Right forelimb (tissue), 1 donor: ENCODE data around the gene ACTR5.

ENCODE experiments used
- DNase-seq: peaks from one replicate; pipeline ENCODE4 v3.0.0-alpha.2; 2018

The ACTR5 gene

DNA sequence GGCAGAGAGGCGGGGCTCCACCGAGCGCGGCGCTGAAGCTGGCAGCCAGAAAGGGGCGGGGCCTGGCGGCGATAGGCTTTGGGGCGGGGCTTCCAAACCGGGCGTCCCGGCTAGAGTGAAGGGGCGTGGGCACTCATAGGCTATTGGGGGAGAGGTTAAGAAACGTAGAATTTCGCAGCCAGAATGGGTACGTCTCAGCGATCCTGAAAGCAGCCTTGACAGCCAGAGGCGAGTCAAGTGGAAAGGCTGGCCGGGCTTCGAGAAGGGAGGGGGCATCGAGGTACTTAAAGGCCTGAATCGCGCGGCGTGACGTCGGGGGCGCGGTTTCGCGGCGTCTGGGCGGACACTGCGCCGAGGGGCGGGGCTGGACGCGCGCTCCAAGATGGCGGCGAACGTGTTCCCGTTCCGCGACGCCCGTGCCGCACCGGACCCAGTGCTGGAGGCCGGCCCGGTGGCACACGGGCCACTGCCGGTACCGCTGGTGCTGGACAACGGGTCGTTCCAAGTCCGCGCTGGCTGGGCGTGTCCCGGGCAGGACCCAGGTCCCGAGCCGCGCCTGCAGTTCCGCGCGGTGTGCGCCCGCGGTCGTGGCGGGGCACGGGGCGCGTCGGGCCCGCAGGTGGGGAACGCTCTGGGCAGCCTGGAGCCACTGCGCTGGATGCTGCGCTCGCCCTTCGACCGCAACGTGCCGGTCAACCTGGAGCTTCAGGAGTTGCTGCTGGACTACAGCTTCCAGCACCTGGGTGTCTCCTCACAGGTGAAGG is at the start of gene ACTR5:
Gene ACTR5 (plus strand): TSS at position 364 of the 764 bp plus-strand sequence. CDS start 19 bp downstream, at position 383.
- DNase-seq, result peak; percentile 97

DNA sequence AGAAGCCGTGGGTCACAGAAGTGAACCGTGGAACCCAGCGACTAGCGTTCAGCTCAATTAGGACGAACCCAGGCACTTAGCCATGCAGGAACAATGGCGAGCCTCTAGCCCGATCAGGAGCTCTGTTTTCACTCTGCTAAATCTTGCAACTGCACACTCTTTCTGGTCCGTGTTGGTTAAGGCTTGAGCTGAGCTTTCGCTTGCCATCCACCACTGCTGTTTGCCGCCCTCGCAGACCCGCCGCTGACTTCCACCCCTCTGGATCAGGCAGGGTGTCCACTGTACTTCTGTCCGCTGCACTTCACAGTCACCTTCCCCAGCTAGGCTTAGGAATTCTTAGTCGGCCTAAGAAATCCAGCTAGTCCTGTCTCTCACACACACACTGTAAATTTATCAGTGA is 49.7 kb upstream of the ACTR5 start:
- DNase-seq, result no peak

DNA sequence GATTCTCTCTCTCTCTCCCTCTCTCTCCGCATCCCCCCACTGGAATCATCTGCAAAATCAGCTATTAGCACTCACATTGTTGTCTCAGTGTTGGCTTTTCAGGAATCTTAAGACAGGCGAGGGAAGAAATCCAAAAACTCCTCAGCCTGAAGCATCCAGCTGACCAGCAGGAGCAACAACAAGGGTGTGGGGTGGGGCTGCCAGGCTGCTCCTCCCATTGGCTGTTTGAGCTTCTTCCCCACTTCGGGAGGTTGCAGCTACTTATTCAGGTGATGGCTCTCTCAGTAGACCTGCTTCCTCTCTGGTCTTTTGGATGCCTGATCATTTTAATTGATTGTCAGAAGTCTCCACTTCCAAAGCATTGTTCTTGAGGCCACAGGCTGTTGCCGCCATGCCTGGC is 48.1 kb upstream of the ACTR5 start:
- no peak for DNase-seq

DNA sequence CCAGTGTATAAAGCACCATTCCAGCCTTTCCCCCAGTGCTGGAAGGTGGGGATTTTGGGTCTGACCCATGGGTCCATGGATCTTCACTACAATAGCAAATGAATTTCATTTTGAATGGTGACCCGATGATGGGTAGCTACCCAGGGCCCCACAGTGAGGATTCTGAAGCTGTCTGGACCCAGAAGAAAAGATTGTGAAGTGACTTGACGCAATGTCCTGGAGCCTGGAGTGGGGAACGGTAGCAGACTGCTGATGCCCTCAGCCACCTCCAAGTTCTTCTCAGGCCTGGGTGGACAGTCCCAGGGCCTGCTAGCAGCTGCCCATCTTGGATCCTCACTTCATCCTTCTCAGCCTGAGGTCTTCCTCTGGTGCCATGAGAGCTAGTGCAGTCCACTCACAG is 47.3 kb upstream of the ACTR5 start:
- no peak for DNase-seq

DNA sequence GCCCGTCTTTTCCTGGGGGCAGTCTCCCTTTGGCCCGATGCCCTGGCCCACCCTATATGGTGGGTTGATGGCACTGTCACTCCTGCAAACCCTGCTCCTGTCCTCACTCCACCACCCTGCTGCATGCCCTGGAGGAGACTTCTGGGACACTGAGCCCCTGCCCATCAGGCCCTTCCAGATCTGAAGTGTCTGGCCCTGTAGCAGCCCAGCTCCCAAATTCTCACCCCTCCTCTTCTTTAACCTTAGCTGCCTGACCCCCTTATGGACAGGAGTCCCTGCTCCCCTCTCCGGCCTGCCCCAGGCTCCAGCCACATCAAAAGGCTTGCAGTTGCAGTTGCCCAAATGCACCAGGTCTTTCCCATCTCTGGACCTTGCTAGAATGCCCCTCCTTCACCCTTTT is 44.7 kb upstream of the ACTR5 start:
- DNase-seq, result no peak

DNA sequence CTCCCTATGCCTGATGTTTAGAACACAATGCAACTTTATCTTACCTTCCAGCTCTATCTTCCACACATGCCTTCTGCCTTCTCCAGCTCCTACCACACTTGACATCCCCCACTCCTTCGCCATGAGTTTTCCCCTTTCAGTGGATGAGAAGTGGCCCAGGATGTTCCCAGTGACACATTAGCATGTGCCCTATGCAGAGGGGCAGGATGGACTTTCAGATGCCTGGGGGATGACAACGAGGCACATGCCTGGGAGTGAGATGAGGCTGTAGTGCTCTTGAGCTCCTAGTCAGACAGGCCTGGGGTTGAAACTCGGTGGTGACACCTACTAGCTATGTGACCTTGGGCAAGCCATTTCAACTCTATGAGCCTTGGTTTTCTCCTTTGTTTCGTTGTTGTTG is 44.1 kb upstream of the ACTR5 start:
- DNase-seq, result no peak

DNA sequence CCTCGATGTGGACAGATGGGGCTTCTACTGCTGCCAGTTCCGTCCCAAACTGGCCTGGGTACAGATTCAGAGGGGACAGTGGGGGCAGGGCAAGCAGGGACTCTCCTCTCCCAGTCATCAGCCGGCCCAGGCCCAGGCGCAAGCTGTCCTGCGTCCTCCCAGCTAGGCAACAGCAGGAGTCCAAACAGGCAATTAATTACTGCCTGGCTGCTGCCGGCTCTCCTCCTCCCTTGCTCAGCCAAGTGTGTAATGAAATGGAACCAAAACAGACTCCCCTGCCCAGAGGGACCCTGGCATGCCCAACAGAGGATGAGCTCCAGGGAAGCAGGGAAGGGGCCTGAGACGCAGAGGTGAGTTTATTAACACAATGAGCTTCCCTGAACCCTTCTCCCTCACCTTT is 41.8 kb upstream of the ACTR5 start:
- no peak for DNase-seq

DNA sequence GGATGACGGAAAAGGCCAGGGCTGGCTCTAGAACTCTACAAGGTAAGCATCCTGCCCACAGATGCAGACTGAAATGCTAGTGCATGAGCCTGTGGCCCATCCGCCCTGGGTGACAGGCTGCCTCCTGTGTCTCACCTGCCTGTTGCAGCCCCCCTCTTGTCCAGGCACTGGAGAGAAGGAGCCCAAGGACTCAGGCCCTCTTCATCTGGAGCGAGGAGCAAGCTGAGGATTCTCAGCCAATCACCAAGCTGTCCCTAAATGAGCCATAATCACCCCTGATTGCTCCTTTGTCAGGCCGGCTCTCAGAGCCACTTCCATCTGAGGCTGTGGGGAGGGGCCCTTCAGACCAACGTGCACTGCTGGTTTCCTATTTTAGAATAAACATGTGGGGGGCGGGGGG is 34.0 kb upstream of the ACTR5 start:
- DNase-seq, result no peak

DNA sequence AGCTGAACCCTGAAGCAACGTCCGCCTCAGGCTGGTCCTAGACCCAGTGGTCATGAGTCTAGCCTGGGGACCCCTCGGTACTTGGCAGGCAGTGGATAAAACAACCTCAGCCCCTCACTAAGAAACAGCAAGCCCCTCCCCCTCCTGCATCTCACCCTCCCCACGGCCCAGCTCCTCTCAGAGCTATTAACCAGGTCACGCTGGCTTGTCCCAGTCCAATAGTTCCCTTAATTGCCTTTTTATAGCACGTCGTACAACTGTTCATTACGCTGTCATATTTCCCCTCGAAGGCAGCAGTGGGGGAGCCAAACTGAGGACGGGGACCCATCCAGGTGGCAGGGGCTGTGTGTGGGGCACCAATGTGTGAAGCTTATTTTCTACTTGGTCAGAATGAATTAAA is 32.6 kb upstream of the ACTR5 start:
- no peak for DNase-seq

DNA sequence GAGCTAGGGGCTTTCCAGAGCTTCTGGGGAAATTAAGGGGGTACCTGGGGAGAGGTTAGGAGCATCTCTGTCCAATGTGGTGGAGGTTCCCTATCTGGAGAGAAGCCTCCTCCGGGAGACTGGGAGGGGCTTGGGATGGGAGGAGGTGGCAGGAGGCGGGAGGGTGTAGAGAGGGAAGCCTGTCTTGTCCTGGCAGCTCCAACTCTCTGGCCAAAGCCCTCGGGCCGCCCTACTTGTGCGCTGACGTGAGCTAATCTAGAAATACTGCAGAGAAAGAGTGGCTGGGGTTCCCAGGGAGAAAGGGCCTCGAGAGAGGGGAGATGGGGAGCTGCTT is 25.6 kb upstream of the ACTR5 start:
- DNase-seq, result no peak

DNA sequence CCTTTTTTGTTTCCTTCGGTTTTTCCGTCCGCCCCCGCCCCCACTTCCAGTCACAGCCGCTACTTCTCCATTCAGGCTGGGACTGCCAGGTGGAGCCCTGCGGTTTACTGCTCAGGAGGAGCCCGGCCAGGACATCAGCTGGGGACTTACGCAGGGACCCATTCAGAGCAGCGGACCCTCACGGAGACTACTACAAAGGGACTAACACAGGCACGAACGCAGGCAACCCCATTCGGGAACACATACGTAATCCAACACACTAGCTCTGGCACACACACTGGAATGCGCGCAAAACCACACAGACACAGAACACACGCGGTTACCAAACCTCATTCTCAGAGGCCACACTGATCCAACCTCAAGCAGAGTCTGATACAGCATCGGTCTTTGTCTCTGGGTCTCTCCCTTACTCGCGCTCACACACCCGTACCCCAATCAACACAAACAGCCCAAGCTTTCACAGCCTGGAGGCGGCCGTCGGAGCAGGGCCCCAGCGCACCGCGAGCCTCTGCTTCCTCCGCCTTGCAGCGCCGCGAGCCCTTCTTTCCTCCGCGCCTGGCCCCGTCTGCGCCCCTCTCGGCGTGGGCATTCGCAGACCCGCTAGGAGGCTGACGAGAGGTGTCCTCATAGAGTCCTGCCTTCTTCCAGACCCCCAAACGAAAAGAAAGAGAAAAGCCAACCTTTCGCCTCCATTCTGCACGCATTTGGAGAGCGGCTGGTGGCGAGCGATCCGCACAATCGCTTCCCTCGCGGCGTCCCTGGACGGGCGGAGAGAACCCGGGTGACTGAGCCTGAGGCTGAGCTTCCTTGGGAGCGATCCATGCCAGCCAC is 25.0 kb upstream of the ACTR5 start:
- DNase-seq, result no peak

DNA sequence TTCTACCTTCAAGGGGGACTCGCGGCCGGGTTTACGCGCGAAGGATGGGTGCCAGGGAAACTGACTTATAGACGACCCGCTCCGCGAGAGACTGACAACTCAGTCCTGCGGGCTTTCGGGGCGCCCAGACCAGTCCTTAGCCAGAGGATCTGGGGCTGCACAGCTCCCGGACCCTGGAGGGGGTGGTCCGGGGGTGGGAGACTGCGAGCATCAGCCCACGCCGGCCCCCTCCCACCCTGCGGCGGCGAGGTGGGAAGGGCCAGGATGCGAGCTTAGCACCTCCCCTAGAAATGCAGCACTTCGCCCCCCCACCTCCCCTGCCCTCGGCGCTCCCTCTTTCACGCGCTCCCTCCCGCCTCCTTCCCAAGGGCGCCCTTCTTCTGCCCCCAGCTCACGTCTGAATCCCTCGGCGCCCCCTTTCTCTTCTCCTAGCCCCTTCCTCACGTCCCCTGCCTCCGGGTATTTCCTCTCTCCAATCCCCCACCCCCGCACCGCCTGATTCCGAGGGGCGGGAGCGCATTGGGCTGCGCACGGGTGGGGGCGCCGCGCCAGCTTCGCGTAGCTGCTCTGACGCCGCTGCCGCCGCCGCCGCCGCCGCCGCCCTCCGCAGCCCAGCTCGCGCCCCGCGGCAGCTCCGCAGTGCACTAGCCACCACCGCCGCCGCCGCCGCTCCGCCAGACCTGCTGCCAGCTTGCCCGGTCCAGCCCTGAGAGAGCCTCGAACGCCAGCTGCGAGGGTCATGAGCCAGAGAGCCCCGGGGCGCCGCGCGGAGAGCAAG is 24.2 kb upstream of the ACTR5 start, which contains the start of gene SLC32A1:
Gene SLC32A1 (plus strand): TSS at position 639 of the 778 bp plus-strand sequence. CDS start 239 bp downstream, outside the sequence.
- no peak for DNase-seq

DNA sequence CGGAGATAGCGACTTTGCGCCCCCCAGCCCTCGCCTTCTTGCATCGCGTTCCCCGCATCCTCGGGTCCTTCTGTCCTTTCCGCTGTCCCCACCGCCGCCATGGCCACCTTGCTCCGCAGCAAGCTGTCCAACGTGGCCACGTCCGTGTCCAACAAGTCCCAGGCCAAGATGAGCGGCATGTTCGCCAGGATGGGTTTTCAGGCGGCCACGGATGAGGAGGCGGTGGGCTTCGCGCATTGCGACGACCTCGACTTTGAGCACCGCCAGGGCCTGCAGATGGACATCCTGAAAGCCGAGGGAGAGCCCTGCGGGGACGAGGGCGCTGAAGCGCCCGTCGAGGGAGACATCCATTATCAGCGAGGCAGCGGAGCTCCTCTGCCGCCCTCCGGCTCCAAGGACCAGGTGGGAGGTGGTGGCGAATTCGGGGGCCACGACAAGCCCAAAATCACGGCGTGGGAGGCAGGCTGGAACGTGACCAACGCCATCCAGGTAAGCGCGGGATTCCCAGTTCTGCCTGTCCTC is 23.6 kb upstream of the ACTR5 start:
- no peak for DNase-seq

DNA sequence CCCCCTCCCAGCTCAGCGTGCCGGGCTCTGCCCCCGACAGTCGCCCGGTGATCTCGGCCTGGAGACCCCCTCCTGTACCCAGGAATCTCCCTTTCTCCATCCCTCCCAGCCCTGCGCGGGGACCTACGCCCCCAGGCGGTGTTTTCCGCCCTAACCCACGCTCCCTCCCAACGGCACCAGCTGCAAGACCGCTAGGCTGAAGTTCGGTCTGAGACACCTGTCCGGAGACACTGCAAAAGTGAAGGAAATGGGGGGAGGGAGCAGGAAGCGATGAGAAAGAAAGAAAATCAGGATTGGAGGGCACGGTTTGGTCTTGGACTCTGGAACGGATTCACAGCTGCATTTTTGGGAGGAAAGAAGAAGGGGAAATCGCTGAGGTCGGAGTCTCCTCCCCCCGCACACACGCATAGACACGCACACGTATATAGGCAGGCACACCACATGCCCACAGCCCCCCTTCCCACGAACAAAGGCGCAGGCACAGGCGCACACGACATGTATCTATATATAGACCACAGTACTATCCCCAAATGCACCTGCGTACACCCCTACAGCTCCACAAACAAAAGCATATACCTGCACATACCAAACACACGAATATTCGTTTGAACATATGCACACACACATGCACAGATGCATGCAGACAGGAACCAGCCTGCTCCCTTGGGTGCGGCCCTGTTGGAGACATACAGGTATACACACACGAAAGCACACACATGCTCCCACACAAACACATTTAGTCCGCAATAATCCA is 22.9 kb upstream of the ACTR5 start:
- no peak for DNase-seq

DNA sequence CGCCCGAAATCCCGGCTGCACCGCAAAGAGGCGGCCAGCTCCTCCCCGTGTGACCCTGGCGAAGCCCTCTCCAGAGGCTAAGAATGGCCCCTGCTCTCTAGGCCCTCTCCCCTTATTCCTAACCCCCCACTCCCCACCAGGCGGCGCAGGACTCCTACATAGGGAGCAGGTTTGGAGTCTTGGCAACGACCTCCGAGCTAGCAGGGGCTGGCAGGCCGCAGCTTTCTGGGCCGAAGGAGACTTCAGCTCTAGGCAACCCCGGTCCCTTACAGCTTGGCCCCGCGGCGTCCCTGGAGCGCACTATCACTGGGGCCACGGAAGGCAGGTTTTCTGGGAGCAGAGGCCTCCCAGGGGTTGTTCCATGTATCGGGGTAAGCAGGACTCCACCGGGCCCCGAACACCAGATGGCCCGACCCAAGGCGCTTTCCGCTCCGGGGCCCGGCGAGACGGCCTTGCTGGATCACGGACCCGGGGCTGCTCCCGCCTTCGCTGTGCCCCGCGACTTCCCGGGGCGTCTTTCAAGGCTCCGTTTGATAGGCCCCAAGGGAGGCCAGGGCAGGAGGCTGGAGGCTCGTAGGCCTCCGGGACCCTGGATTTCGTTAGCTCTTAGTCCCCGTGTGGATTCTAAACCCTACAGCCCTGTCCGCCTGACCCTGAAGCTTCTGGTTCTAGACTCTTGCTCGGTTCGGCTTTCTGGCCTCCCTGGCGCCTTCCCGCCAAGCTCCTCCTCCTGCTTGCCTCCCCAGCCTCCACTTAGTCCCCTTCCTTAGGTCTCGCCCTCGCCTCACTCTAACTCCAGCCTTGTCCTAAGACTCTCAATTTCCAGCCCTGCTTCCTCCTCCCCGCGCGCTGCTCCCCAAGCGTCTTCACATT is 22.1 kb upstream of the ACTR5 start:
- peak; percentile 73 for DNase-seq

DNA sequence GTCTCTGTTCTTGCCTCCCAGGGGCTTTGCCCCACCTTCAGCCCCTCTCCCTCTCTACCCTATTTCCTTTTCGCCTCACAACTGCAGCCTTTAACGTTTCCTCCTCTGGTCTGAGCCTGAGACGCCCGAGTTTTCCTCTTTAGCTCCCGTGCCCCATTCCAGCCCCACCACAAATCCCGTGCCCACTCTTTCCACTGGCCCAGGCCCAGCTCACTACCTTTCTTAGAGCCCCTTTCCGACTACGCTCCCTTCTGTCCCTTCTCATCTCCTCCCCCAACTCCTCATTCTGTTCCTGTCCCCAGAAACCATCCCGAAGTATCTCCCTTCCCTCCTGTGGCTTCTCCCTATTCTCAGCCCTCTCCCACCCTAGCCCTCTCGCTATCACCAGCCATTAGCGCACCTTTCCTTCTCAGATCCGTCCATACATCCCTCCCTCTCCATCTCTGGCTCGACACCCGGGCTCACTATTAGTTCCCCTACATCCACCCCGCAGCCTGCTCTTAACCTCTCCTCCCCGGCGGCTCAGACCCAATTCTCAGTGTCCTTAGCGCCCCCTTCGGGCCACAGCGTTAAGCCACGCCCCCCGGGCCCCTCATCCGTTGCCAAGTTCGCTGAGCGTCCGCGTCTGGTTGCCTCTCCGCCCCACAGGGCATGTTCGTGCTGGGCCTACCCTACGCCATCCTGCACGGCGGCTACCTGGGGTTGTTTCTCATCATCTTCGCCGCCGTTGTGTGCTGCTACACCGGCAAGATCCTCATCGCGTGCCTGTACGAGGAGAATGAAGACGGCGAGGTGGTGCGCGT is 21.3 kb upstream of the ACTR5 start:
- no peak for DNase-seq

DNA sequence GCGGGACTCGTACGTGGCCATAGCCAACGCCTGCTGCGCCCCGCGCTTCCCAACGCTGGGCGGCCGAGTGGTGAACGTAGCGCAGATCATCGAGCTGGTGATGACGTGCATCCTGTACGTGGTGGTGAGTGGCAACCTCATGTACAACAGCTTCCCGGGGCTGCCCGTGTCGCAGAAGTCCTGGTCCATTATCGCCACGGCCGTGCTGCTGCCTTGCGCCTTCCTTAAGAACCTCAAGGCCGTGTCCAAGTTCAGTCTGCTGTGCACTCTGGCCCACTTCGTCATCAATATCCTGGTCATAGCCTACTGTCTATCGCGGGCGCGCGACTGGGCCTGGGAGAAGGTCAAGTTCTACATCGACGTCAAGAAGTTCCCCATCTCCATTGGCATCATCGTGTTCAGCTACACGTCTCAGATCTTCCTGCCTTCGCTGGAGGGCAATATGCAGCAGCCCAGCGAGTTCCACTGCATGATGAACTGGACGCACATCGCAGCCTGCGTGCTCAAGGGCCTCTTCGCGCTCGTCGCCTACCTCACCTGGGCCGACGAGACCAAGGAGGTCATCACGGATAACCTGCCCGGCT is 20.6 kb upstream of the ACTR5 start:
- no peak for DNase-seq

DNA sequence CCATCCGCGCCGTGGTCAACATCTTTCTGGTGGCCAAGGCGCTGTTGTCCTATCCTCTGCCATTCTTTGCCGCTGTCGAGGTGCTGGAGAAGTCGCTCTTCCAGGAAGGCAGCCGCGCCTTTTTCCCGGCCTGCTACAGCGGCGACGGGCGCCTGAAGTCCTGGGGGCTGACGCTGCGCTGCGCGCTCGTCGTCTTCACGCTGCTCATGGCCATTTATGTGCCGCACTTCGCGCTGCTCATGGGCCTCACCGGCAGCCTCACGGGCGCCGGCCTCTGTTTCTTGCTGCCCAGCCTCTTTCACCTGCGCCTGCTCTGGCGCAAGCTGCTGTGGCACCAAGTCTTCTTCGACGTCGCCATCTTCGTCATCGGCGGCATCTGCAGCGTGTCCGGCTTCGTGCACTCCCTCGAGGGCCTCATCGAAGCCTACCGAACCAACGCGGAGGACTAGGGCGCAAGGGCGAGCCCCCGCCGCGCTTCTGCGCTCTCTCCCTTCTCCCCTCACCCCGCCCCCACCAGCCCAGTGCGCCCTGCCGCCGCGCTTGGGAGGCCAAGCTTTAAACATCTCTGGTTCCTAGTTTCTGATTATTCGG is 20.0 kb upstream of the ACTR5 start:
- DNase-seq, result no peak

DNA sequence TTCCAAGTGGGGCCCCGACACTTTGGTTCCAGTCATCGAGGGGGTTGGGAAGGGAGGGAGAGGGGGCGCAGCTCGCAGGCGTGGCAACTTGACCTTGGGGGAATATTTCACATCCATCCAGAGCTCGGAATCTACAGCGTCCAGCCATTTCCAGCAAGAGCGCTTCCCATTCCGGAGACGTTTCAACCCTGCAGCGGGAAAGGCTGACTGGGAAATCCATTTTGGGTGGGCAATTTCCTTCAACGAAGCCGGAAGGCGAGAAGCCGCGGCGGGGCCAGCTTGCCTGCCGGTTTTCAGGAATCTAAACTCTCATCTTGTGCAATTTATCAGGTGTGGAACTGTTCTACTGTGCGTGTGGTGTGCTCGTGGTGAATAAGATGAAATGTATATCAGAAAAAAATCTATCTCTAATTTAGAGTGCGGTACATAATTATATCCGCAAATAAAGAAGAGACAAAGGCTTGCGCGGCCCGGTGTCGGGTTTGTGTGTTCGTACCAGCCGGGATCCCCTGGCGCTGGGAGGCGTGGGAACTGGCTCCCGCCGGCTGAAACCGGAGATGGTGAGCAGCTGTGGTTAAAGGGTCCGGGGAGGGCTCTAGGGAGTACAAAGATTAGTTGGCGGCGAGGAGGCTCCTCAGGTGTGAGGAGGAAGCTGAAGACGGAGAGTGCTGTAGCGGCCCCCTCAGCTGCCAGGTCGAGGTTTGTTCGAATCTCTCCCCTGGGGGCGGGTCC is 19.2 kb upstream of the ACTR5 start:
- no peak for DNase-seq
